HG03439 (cell line): ENCODE measurements around the gene ADAMTSL3.

ENCODE experiments used
- ATAC-seq: cut with Tn5 transposase; IDR thresholded peaks from one replicate; pipeline ENCODE4 v1.9.1; 2021; ENCODE audit warnings: mild to moderate bottlenecking, moderate library complexity; ENCODE audit not compliant: unreplicated experiment

The ADAMTSL3 gene

GRCh38 chr15:83813682-83814081 lies 159.8 kb downstream of the ADAMTSL3 start:
- ATAC-seq, result no peak

GRCh38 chr15:83815506-83815905 lies 161.6 kb downstream of the ADAMTSL3 start:
- ATAC-seq, result no peak

GRCh38 chr15:83816124-83816883 lies 162.4 kb downstream of the ADAMTSL3 start:
- no peak for ATAC-seq

GRCh38 chr15:83818591-83818990 lies 164.7 kb downstream of the ADAMTSL3 start:
- no peak for ATAC-seq

- ATAC-seq, result no peak
Measured at GRCh38 chr15:83830381-83830780, 176.5 kb downstream of the ADAMTSL3 start.

GRCh38 chr15:83833569-83833968 lies 179.6 kb downstream of the ADAMTSL3 start:
- no peak for ATAC-seq

- ATAC-seq, result no peak
Measured at GRCh38 chr15:83835479-83835878, 181.6 kb downstream of the ADAMTSL3 start.

- no peak for ATAC-seq
Measured at GRCh38 chr15:83837945-83838571, 184.1 kb downstream of the ADAMTSL3 start.

- ATAC-seq, result no peak
Measured at GRCh38 chr15:83838763-83839162, 184.8 kb downstream of the ADAMTSL3 start.

GRCh38 chr15:83842281-83842680 lies 188.4 kb downstream of the ADAMTSL3 start:
- ATAC-seq, result no peak

GRCh38 chr15:83843471-83843871 lies 189.5 kb downstream of the ADAMTSL3 start:
- no peak for ATAC-seq

- no peak for ATAC-seq
Measured at GRCh38 chr15:83844742-83845141, 190.8 kb downstream of the ADAMTSL3 start.

- no peak for ATAC-seq
Measured at GRCh38 chr15:83845230-83845629, 191.3 kb downstream of the ADAMTSL3 start.

GRCh38 chr15:83846847-83847246 lies 192.9 kb downstream of the ADAMTSL3 start:
- ATAC-seq, result no peak

GRCh38 chr15:83848315-83849050 lies 194.6 kb downstream of the ADAMTSL3 start:
- no peak for ATAC-seq

GRCh38 chr15:83850015-83850414 lies 196.1 kb downstream of the ADAMTSL3 start:
- no peak for ATAC-seq

- ATAC-seq, result no peak
Measured at GRCh38 chr15:83850501-83851245, 196.8 kb downstream of the ADAMTSL3 start.

GRCh38 chr15:83853232-83853631 lies 199.3 kb downstream of the ADAMTSL3 start:
- no peak for ATAC-seq

GRCh38 chr15:83854321-83854720 lies 200.4 kb downstream of the ADAMTSL3 start:
- no peak for ATAC-seq

GRCh38 chr15:83854950-83855707 lies 201.2 kb downstream of the ADAMTSL3 start:
- no peak for ATAC-seq
